HepG2 (cell line): ENCODE data around the gene ZDHHC6. TPM values are rescaled to one million over a fixed set of nuclear protein-coding genes. Genes with fewer than 3 reads are reported as not detected.

Source experiments
- ATF1 ChIP-seq: IDR thresholded peaks from 2 replicates; pipeline ENCODE4 v1.6.1; 2016; ENCODE audit warnings: mild to moderate bottlenecking, control low read depth
- ETV6 ChIP-seq: sonication (generic); formaldehyde crosslinking; conservative IDR thresholded peaks from 2 replicates; pipeline ENCODE4 v1.4.0; 2020; ENCODE audit warnings: missing genetic modification reagents
- FOXK2 ChIP-seq: fragments of 450-650 bp; IDR thresholded peaks from 2 replicates; pipeline ENCODE4 v1.6.1; 2016
- GPN1 ChIP-seq: sonication (generic); formaldehyde crosslinking; IDR thresholded peaks from 2 replicates; pipeline ENCODE4 v1.5.1; 2020; ENCODE audit warnings: missing genetic modification reagents, borderline replicate concordance
- HOXA3 ChIP-seq: sonication (generic); formaldehyde crosslinking; IDR thresholded peaks from 2 replicates; pipeline ENCODE4 v1.5.0; 2020; ENCODE audit warnings: missing genetic modification reagents
- KAT2B ChIP-seq: fragments of 150-350 bp; IDR thresholded peaks from 2 replicates; pipeline ENCODE4 v1.6.1; 2014; ENCODE audit warnings: low read depth, low read length, borderline replicate concordance
- PRPF4 ChIP-seq: fragments of 200-400 bp; formaldehyde crosslinking; IDR thresholded peaks from 2 replicates; pipeline ENCODE4 v1.6.1; 2016; ENCODE audit warnings: low read length, low read depth; ENCODE audit not compliant: poor library complexity, severe bottlenecking
- ZFP62 ChIP-seq: sonication (generic); formaldehyde crosslinking; IDR thresholded peaks from 2 replicates; pipeline ENCODE4 v1.4.0; 2020; ENCODE audit warnings: missing genetic modification reagents
- ZFY ChIP-seq: sonication (generic); formaldehyde crosslinking; IDR thresholded peaks from 2 replicates; pipeline ENCODE4 v1.4.0; 2020; ENCODE audit warnings: missing genetic modification reagents
- ZNF224 ChIP-seq: sonication (generic); formaldehyde crosslinking; IDR thresholded peaks from 2 replicates; pipeline ENCODE4 v1.5.0; 2020; ENCODE audit warnings: mild to moderate bottlenecking, missing genetic modification reagents
- ZNF235 ChIP-seq: sonication (generic); formaldehyde crosslinking; IDR thresholded peaks from 2 replicates; pipeline ENCODE4 v1.8.1; 2023; ENCODE audit warnings: mild to moderate bottlenecking, missing genetic modification reagents, borderline replicate concordance
- ZNF24 ChIP-seq: fragments of 450-650 bp; IDR thresholded peaks from 2 replicates; pipeline ENCODE4 v1.6.1; 2017; ENCODE audit warnings: antibody characterized with exemption, mild to moderate bottlenecking
- ZNF282 ChIP-seq: fragments of 450-650 bp; IDR thresholded peaks from 2 replicates; pipeline ENCODE4 v1.6.1; 2018; ENCODE audit not compliant: partially characterized antibody
- ZNF678 ChIP-seq: sonication (generic); formaldehyde crosslinking; IDR thresholded peaks from 2 replicates; pipeline ENCODE4 v1.4.0; 2020; ENCODE audit warnings: mild to moderate bottlenecking, missing genetic modification reagents
- ZNF841 ChIP-seq: sonication (generic); formaldehyde crosslinking; IDR thresholded peaks from 2 replicates; pipeline ENCODE4 v1.8.1; 2023; ENCODE audit warnings: missing genetic modification reagents, borderline replicate concordance
- polyA plus RNA-seq, 8 experiments: library from polyadenylated mRNA; depleted of rRNA in 3 of 8; stranded (reverse) in 7 of 8; unstranded in 1 of 8; fragments of >200 nt; fragmentation: Illumina TruSeq in 4 of 8; extraction: Trizol in 4 of 8; gene quantifications; 2 replicates each; pipeline versions ENCODE4 v1.2.1 to v1.2.3, GENCODE V29; 2011 to 2016; ENCODE audit warnings: low read depth in 4 of 8, missing spikeins in 1 of 8, mixed read lengths in 1 of 8; ENCODE audit not compliant: insufficient read depth in 1 of 8
- total RNA-seq, 5 experiments: library from RNA; depleted of rRNA; stranded (reverse); fragments of >200 nt; fragmentation: Illumina TruSeq; extraction: Trizol; gene quantifications; 2 replicates each; pipeline ENCODE4 v1.2.3, GENCODE V29; 2016; ENCODE audit warnings: low read depth in 1 of 5
- TF ChIP-seq, protein P1 (sequence below): sonication (generic); formaldehyde crosslinking; IDR thresholded peaks from 2 replicates; pipeline ENCODE4 v1.4.0; 2020; ENCODE audit warnings: missing genetic modification reagents
- TF ChIP-seq, protein P2 (sequence below): sonication (generic); formaldehyde crosslinking; IDR thresholded peaks from 2 replicates; pipeline ENCODE4 v1.5.1; 2020; ENCODE audit warnings: mild to moderate bottlenecking, missing genetic modification reagents, moderate library complexity
- TF ChIP-seq, protein P3 (sequence below): sonication (generic); formaldehyde crosslinking; IDR thresholded peaks from 2 replicates; pipeline ENCODE4 v1.9.0; 2021; ENCODE audit warnings: missing genetic modification reagents, borderline replicate concordance
- TF ChIP-seq, protein P4 (sequence below), 2 experiments: sonication (generic) in 1 of 2; formaldehyde crosslinking in 1 of 2; IDR thresholded peaks; 2 replicates each; pipeline versions ENCODE4 v1.5.1 to v1.6.1; 2011 to 2020; ENCODE audit warnings: borderline replicate concordance in 1 of 2, low read depth in 1 of 2, low read length in 1 of 2, mild to moderate bottlenecking in 1 of 2, missing genetic modification reagents in 1 of 2, moderate library complexity in 1 of 2
- TF ChIP-seq, protein P5 (sequence below): sonication (generic); formaldehyde crosslinking; IDR thresholded peaks from 2 replicates; pipeline ENCODE4 v1.4.0; 2020; ENCODE audit warnings: missing genetic modification reagents

The ZDHHC6 gene
- total and polyA plus RNA-seq, 2 of the 13 experiments (the other 11 are each of a cell fraction or from before 2014, with no cell fraction given), result 20.9 to 49.4 TPM

DNA sequence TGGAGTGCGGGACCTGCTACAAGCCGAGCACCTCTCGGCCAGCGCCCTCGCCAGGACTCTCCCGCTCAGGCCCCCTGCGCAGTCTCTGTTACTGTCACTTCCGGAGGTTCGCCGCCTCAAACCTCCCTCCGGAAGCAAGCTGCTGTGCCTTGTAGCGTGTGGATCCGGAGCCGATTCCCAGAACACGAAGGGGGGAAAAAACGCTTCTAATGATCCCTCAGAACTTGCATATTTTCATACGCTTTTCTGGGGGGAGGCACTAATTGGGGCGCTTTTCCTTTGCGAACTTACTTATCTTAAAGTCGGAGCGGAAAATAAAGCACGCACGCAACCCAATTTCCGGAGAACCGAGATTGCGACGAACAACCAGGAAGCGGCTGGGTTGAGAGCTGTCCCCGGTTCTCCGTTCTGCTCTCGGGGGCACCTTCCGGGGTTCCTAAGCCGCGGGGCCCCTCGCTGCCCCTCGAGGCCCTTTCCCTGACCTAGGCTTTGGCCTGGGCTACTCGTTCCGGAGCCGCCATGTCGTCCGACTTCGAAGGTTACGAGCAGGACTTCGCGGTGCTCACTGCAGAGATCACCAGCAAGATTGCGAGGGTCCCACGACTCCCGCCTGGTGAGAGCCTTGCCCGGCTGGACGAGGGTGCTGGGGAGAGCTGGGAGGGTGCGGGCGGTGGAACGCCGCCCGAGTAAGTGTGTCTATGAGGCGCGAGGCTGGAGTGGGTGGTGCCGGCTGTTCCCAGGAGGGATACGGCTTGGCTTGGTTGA, at the start of gene ZDHHC6, which contains the start of gene VTI1A (continued):
- TF ChIP-seq, protein P1, sequence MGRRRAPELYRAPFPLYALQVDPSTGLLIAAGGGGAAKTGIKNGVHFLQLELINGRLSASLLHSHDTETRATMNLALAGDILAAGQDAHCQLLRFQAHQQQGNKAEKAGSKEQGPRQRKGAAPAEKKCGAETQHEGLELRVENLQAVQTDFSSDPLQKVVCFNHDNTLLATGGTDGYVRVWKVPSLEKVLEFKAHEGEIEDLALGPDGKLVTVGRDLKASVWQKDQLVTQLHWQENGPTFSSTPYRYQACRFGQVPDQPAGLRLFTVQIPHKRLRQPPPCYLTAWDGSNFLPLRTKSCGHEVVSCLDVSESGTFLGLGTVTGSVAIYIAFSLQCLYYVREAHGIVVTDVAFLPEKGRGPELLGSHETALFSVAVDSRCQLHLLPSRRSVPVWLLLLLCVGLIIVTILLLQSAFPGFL (CRISPR knock-in tag), result no peak
- TF ChIP-seq ATF1 (CRISPR knock-in tag) (peak; percentile 86), PRPF4 (peak; percentile 48), ZFP62 (no peak), ZNF235 (CRISPR knock-in tag) (no peak), ZNF841 (CRISPR knock-in tag) (no peak), ZFY (peak; percentile 61), FOXK2 (no peak), ZNF282 (no peak), KAT2B (no peak), GPN1 (CRISPR knock-in tag) (no peak), HOXA3 (CRISPR knock-in tag) (0 out of 2 replicates have a peak, but pooled peaks have one; percentile 13), ZNF224 (CRISPR knock-in tag) (no peak), ZNF678 (CRISPR knock-in tag) (no peak; the same call in 1 of the 2 replicates), ZNF24 (0 out of 2 replicates have a peak, but pooled peaks have one; percentile 41), ETV6 (CRISPR knock-in tag) (0 out of 2 replicates have a peak, but pooled peaks have one; percentile 33)
- TF ChIP-seq, protein P2, sequence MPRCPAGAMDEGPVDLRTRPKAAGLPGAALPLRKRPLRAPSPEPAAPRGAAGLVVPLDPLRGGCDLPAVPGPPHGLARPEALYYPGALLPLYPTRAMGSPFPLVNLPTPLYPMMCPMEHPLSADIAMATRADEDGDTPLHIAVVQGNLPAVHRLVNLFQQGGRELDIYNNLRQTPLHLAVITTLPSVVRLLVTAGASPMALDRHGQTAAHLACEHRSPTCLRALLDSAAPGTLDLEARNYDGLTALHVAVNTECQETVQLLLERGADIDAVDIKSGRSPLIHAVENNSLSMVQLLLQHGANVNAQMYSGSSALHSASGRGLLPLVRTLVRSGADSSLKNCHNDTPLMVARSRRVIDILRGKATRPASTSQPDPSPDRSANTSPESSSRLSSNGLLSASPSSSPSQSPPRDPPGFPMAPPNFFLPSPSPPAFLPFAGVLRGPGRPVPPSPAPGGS (CRISPR knock-in tag), result no peak
- TF ChIP-seq, protein P3, sequence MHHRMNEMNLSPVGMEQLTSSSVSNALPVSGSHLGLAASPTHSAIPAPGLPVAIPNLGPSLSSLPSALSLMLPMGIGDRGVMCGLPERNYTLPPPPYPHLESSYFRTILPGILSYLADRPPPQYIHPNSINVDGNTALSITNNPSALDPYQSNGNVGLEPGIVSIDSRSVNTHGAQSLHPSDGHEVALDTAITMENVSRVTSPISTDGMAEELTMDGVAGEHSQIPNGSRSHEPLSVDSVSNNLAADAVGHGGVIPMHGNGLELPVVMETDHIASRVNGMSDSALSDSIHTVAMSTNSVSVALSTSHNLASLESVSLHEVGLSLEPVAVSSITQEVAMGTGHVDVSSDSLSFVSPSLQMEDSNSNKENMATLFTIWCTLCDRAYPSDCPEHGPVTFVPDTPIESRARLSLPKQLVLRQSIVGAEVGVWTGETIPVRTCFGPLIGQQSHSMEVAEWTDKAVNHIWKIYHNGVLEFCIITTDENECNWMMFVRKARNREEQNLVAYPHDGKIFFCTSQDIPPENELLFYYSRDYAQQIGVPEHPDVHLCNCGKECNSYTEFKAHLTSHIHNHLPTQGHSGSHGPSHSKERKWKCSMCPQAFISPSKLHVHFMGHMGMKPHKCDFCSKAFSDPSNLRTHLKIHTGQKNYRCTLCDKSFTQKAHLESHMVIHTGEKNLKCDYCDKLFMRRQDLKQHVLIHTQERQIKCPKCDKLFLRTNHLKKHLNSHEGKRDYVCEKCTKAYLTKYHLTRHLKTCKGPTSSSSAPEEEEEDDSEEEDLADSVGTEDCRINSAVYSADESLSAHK (CRISPR knock-in tag), result no peak
- TF ChIP-seq, protein P4, sequence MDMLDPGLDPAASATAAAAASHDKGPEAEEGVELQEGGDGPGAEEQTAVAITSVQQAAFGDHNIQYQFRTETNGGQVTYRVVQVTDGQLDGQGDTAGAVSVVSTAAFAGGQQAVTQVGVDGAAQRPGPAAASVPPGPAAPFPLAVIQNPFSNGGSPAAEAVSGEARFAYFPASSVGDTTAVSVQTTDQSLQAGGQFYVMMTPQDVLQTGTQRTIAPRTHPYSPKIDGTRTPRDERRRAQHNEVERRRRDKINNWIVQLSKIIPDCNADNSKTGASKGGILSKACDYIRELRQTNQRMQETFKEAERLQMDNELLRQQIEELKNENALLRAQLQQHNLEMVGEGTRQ (IDR thresholded peaks at IDR 0.05; ENCODE audit: low read depth, low read length), result no peak
- TF ChIP-seq, protein P4 (CRISPR knock-in tag; IDR thresholded peaks at IDR 0.05; ENCODE audit: borderline replicate concordance), result no peak
- TF ChIP-seq, protein P5, sequence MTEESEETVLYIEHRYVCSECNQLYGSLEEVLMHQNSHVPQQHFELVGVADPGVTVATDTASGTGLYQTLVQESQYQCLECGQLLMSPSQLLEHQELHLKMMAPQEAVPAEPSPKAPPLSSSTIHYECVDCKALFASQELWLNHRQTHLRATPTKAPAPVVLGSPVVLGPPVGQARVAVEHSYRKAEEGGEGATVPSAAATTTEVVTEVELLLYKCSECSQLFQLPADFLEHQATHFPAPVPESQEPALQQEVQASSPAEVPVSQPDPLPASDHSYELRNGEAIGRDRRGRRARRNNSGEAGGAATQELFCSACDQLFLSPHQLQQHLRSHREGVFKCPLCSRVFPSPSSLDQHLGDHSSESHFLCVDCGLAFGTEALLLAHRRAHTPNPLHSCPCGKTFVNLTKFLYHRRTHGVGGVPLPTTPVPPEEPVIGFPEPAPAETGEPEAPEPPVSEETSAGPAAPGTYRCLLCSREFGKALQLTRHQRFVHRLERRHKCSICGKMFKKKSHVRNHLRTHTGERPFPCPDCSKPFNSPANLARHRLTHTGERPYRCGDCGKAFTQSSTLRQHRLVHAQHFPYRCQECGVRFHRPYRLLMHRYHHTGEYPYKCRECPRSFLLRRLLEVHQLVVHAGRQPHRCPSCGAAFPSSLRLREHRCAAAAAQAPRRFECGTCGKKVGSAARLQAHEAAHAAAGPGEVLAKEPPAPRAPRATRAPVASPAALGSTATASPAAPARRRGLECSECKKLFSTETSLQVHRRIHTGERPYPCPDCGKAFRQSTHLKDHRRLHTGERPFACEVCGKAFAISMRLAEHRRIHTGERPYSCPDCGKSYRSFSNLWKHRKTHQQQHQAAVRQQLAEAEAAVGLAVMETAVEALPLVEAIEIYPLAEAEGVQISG (CRISPR knock-in tag), result peak; percentile 80
